GM19455 (cell line): ENCODE measurements around the gene RAD51D.
"Not testable (repeated sequence)": the region's sequence is repeated elsewhere in the genome, so short reads cannot be mapped to it uniquely, and the experiment has no call there.

Experiments
- ATAC-seq: cut with Tn5 transposase; IDR thresholded peaks from one replicate; pipeline ENCODE4 v1.9.1; 2021; ENCODE audit not compliant: unreplicated experiment

RAD51D gene

DNA sequence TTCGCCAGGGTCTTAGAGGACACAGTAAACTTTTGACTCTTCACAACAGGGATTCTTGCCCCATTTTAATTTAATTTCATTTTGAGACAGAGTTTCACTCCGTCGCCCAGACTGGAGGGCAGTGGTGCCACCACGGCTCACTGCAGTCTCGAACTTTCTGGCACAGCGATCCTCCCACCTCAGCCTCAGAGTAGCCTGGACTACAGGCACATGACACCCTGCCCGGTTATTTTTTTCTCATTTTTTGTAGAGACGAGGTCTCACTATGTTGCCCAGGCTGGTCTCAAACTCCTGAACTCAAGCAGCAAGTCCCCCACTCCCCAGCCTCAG is 22.8 kb upstream of the RAD51D start:
- no peak for ATAC-seq

DNA sequence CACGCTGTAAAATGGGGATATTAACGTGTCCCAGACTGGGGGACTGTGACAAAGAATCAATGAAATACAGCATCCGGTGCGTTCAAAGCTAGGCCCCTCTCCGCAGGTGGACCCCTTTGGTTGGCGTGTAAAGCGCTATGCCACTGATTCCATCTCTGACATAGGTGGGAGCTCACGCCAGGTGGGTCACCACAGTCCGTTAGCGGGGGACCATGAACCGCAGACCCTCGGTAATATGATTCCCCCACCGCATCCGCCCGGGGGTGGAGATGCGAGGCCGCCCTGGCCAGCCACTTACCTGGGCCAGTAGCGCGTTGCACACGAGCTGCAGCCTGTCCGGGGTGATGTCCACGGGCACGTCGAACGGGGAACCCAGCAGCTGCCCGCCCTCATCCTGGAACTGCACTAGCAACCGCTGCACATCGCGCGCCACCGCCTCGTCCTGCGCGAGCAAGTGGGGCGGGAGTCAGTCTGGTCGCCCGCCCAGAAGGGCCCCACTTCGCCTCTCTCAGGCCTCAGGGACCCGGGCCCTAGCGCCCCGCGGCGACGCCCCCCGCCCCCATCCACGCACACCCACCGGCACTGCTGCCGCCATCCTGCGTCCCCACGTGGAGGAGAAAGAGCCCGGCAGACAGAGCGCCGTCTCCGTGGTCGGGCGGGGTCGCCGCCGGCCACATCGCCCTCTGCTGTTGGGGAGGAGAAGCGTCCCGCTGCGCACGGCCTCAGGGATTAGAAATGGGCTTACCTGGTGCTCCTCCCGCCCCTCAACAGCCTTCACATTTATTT is 22.2 kb upstream of the RAD51D start, which contains the start of gene NLE1:
NLE1 (minus strand) TSS at position 623 of the 786 bp plus-strand sequence; CDS start at position 595, 28 bp downstream.
- peak; percentile 85 for ATAC-seq

DNA sequence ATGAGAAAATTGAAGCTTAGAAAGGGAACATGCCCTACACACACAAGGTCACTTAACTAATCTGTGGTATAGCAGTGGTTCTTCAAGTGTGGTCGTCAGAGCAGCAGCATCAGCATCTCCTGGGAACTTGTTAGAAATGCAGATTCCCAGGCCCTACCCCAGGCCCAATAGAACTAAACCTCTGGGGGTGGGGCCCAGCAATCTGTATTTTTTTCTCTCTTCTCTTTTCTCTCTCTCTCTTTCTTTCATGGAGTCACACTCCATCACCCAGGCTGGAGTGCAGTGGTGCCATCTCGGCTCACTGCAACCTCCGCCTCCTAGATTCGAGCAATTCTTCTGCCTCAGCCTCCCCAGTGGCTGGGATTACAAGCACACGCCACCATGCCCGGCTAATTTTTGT is 18.6 kb upstream of the RAD51D start:
- no peak for ATAC-seq

DNA sequence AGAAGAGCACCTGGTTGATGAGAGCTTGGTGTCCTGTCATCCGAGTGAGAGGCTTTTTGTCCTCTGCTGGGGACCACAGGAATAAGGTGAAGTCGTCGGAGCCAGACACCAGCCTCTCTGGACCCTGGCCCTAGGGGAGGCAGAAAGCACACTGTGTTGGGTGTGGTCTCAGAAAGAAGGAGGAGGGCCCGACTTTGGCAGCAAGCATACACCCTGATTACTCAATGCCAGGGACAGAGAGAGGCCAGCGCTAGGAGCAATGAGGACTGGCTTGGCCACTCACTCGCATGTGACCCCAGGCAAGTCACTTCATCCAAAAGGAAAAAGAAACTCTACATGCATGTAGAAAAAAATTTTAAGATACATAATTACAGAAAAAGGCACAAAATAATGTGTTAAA is 15.7 kb upstream of the RAD51D start:
- no peak for ATAC-seq

DNA sequence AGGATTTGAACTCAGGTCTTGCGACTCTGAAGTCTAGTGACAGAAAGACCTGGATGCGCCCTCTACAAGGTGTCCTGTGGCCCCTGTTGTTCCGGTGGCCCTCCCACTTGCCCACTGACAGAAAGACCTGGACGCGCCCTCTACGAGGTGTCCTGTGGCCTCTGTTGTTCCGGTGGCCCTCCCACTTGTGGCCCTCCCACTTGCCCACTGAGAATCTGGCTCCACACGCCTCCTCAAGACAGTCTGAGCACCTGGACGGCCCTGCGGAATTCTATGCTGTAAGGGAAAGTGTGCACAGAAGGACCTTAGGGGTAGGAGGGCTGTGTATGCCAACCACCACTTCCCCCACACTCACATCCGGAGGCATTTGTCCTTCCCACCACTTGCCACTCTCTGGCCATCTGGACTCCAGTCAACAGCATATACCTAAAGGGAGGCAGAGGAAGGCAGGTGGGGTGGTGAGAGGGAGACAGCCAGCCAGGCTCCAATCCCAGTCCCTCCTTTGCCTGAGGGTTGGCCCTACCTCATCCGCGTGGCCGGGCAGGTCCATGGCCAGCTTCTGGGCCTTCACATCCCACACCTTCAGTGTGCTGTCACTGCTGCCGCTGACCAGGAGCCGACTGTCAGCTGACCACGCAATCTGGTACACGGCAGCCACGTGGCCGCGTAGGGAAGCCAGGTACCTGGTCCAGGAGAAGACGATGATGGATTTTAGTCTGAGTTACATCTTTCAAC is 13.3 kb upstream of the RAD51D start:
- no peak for ATAC-seq

DNA sequence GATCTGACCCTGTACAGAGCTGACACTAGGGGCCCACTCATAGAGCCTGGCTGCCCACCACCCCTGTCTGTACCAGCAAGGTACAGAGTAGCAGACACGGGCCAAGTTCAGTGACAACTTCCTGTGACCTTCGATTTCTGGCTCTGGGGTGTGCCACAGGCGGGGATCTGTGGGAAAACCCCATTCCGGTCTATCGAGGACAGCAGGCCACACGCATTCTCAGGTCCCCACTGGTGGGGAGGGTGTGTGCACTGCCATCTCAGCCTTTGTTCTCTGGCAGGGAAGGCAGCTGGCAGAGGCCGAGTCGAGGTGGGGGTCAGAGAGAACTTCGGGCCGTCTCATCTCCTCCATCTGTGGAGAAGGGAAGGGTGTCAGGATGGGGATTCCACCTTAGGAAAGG is 12.4 kb upstream of the RAD51D start:
- no peak for ATAC-seq

DNA sequence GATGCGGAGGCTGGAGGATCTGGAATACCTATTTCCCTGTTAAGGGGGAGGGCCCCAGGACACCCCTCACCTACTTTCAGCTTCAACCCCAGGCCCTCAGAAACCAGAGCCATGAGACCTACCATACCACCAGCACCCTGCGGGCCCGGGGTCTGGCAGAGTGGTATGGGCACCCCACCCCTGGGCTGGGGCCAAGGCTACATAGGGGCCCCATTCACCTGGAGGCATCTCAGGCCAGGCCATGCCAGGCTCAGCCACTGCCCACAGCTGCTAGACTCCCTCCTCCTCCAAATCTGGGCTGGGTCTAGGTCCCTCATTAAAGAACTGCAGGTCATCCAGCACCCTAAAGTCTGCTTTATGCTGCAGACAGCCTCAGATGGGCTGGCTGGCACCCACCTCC is 10.7 kb upstream of the RAD51D start:
- no peak for ATAC-seq

DNA sequence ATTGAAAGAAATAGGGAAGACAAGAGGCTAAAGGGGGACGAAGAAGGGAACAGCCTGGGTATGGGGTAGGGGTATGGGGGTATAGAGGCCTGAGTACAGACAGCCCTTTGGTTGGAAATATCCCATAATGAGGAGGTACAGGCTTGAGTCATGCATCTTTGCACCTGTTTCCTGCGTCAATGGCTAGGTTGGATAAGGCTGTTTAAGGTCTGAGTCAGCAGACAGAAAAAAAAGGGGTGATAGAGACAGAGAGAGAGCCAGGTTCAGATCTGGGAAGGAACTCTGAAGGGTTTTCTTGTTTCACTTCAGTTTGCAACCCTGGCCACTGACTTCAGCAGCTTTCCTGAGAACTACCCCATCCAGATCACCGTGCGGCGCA is 10.3 kb upstream of the RAD51D start:
- ATAC-seq = no peak

DNA sequence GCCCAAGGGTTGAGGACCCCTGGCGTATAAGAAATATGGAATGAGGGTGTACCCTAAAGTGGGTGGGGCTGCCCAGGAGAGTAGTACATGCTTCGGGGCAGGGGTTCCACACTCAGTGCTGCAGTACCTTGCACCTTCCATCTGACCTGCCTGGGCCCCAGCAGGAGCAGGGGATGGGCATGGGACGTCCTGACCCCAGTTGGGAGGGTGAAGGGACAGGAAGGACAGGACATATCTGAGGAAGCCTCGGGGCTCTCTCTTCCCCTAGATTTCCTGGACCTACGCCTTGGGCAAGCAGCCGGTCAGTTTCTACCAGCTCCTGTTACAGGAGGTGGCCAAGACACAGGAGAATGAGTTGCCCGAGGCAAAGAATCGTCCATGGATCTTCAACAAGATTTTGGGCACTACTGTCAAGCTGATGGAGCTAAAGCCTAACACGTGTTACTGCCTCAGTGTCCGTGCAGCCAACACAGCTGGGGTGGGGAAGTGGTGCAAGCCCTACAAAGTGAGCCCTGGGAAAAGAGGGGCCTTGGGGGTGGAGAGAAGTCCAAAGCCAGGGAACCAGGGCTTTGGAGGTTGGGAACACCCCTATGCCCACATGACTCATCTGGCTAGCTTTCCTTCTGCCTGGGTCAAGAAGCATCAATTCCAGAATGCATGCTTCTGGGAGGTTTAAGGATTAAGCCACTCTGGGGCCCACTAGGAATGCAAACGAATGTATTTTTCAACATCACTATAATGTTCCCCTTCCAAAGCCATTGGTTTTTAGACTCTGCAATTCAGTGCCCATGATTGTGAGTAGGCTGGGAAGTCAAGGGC is 9.7 kb upstream of the RAD51D start:
- ATAC-seq = no peak

DNA sequence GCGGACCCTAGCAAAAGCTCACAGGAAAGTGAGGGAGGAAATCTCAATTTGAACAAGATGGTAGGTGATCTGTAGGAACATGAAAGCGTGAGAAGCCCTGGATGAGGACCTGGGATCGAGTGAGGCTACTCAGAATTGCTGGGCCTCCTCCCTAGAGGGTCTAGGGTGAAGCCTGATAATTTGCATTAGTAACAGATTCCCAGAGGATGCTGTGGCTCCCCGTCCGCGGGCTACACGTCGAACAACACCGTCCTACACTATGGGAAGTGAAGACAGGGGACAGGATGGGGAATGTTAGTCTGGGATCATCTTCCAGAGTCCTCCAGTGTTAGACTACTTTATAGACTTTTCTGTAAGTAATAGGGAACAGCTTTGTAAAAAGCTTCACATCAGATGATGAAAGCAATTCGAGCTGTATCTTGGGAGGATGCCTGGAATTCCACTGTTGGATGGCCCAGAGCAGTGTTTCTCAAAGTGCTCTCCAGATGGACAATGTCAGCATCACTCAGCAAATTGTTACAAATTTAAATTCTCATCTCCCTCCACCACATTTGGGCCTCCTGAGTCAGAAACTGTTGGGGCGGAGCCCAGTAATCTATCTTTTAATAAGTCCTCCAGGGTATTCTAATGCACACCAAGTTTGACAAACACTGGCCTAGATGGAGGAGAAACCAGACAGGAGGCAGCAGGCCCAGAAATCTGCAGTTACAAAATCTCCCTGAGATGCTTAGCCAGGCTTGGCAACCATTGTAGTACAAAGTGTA is 8.3 kb upstream of the RAD51D start:
- no peak for ATAC-seq

DNA sequence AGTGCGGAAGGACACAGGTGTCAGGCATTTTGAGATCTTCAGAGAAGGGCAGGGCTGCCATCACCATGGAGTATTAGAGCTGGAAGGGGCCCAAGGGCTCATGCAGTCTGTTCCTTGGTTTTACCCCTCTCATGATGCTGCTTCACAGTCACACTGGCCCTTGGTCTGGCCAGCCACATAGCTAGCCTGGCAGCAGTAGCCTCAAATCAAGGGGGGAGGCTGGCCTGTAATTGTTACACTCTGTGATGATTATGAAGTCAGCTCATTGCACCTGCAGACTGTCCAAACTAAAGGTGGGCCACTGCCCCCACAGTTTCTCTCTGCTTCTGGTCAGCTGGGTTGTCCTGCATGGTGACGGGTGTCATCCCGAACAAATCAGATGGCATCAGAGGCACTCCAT is 1.7 kb upstream of the RAD51D start, which contains the start of gene FNDC8:
FNDC8 (plus strand) TSS at position 301 of the 400 bp plus-strand sequence; CDS start at position 380, 79 bp downstream.
- no peak for ATAC-seq

DNA sequence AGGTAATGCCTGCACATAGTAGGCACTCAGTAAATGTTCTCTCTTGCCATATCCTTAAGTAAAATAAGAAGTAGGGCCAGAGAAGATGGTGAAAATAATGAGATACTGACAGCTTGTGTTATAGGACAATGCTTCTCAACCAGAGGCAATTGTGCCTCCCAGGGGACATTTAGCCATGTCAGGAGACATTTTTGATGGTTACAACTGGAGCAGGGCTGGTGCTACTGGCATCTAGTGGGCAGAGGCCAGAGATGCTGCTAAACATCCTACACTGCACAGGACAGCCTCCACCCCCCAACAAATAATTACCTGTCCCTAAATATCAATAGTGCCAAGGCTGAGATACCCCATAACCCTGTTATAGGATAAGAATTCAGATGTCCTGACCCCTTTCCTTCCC is 1.7 kb downstream of the RAD51D start:
- no peak for ATAC-seq

DNA sequence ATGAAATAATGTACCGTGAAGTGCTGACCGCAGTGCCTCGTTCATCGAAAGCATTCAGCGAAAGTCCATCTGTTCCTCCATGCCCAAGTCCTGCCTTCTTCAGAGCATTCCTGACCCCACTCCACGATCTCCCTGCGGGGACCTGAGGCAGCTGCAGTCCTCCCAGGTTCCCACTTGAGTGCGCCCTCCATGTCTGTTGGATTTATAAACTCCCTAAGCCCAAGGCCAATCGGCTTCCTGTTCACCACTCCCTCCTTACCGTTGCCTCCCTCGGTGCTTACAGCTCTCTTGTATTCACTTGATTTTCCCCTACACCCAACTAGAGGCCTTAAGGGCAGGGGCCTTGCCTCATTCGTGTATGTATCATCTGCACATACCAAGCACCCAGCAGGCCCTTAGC is 2.8 kb downstream of the RAD51D start:
- ATAC-seq = no peak

DNA sequence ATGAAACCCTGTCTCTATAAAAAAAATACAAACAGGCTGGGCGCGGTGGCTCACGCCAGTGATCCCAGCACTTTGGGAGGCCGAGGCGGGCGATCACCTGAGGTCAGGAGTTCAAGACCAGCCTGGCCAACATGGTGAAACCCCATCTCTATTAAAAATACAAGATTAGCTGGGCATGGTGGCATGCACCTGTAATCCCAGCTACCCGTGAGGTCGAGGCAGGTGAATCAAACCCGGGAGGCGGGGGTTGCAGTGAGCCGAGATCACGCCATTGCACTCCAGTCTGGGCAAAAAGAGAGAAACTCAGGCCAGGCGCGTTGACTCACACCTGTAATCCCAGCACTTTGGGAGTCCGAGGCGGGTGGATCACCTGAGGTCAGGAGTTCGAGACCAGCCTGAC is 8.9 kb downstream of the RAD51D start:
- ATAC-seq = not testable (repeated sequence)

DNA sequence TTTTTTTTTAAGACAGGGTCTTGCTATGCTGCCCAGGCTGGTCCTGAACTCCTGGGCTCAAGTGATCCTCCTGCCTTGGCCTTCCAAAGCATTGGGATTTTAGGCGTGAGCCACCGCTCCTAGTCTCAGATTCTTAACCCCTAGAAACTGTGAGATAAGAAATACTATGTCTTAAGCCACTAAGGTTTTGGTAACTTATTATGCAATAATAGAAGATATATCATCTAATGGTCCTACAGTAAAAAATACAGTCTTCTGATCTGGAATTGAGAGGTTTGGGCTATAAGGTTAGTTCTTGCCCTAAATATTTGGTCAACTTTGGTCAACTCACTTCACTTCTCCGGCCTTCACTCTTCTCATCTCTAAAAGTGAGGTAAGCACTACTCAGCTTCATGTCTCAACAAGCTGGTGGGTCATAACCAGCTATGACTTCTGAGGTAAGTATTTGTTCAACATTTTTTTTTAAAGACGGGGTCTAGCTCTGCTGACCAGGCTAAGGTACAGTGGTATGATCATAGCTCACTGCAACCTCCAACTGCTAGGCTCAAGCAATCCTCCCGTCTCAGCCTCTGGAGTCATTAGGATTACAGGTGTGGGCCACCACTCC is 14.7 kb downstream of the RAD51D start:
- ATAC-seq = no peak

DNA sequence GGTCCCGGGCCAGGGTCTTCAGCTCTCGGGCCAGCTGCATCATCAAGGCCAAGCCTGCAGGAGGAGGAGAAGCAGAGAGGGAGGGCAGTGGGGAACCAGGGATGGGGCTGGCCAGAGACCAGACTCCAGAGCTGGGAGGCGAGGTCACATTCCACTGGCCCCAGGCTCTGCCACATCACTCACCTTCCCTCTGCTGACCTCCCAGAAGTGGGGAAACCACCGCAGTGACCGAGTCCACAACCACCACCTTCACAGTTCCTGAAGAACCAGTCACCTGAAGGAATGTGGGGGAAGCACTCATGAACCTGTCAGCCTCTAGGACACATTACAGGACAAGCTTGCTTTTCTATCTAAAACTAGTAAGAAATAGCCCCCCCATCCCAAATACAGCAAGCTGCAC is 16.4 kb downstream of the RAD51D start:
- no peak for ATAC-seq

DNA sequence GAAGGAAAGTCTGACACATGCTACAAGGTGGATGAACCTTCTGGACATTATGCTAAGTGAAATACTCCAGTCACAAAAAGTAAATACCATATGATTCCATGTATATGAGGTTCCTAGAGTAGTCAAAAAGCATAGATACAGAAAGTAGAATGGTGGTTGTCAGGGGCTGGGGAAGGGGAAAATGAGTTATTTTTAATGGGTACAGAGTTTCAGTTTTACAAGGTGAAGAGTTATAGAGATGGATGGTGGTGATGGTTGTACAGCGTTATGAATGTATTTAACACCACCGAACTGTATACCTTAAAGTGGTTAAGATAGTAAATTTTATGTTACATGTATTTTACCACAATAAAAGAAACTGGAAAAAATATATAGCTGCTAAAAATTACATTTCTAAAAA is 17.9 kb downstream of the RAD51D start:
- ATAC-seq = no peak

DNA sequence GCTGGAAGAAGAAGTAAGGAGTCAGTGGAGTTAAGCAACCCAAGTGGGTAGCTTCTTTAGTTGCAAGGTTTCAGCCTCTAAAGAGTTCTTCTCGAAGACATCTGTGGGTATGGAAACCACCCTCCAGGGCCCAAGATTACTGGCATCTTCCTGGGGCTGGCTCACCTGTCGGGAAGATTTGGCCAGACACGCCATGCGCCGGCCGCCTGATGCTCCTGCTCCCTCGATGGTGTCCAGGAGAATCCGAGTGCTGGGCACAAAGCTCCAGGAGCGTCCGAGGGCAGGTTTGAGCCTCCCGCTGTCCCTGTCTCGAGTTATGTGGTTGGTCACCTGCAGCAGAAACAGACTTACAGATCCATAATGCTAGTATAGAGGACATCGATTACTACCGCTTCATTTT is 18.6 kb downstream of the RAD51D start:
- ATAC-seq = no peak

DNA sequence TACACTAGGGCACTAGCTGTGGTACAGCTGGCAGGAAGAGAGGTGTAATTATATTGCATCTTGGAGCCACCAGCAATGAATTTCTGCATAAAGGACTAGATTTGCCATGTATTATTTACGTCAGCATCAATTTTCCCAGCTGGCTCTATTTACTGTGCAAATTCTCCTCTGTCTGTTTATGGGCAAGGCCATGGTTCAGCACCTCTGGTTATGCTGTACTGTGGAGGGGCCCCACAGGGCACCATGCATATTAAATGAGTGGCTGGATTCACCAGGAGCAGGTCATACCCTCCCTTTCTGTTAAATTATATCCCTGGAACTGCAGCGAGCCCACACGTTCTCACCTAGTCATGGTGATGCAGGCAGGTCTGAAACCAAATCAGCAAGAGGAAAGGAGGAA is 19.8 kb downstream of the RAD51D start:
- ATAC-seq = no peak

DNA sequence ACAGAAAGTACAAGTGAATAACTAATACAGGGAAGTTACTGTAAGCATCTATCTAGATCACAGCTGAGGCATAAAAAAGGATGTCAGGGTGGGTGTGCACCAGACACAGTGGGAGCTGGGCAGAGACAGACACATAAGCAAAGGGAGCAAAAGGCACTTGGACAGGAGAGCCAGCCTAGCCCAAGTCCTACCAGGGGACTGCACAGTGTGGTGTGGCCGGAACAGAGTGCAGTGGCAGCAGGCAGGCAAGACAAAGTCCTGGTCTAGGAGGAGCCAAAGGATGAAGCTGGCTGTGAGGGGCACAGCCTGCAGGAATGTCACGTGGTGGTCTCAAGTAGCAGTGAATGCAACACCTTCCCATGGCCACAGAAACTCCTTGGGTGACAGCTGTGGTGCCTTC is 21.9 kb downstream of the RAD51D start:
- no peak for ATAC-seq

DNA sequence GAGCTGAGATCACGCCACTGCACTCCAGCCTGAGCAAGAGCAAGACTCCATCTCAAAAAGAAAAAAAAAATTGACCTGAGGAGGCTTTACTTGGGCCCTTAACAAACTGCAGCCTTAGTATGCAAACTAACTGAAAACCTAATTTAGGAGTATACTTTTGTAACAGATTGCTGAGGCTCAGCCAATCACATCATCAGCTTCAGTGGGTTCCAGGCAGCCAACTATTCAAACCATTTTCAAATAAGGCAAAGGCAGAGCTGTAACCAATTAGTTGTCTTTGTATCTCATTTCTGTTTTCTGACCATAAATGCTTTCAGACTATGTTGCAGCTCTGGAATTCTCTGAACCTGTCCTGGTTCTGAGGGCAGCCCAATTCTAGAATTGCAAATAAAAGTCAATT is 23.9 kb downstream of the RAD51D start:
- ATAC-seq = no peak
